HFF-Myc (cell line): Measurements from ENCODE around the gene MEF2D.

Source experiments
- DNase-seq: peaks from one replicate; pipeline ENCODE4 v3.0.0-alpha.2; 2011; ENCODE audit warnings: low read depth; ENCODE audit errors: extremely low read depth
- H3K4me3 ChIP-seq: replicated peaks from 2 replicates; pipeline ENCODE4 v1.5.1; 2011; ENCODE audit warnings: low read depth, mild to moderate bottlenecking, control low read depth, low read length
- CTCF ChIP-seq: IDR thresholded peaks from 2 replicates; pipeline ENCODE4 v1.5.1; 2012; ENCODE audit warnings: mild to moderate bottlenecking, low read depth, low read length, control low read depth; ENCODE audit errors: missing control alignments

The MEF2D gene

GRCh38 chr1:156421062-156421938 is 79.3 kb downstream of the MEF2D start:
- no peak overlapping the region for H3K4me3 ChIP-seq

GRCh38 chr1:156420205-156421061 is 80.1 kb downstream of the MEF2D start:
- DNase-seq: no peak

More at GRCh38 chr1:156421062-156421938, 79.3 kb downstream of the MEF2D start:
- TF ChIP-seq CTCF: no peak
- peak; percentile 19 for DNase-seq

GRCh38 chr1:156419854-156420204 is 80.7 kb downstream of the MEF2D start:
- peak; percentile 37 for TF ChIP-seq CTCF
- no peak overlapping the region for H3K4me3 ChIP-seq
- DNase-seq: no peak

More at GRCh38 chr1:156420205-156421061, 80.1 kb downstream of the MEF2D start:
- no peak for TF ChIP-seq CTCF
- no peak overlapping the region for H3K4me3 ChIP-seq

GRCh38 chr1:156418416-156419070 is 82.0 kb downstream of the MEF2D start:
- no peak for DNase-seq
- no peak overlapping the region for H3K4me3 ChIP-seq
- TF ChIP-seq CTCF: no peak

- H3K4me3 ChIP-seq: no peak overlapping the region
- no peak for TF ChIP-seq CTCF
- no peak for DNase-seq
These were observed 83.1 kb downstream of the MEF2D start for GRCh38 chr1:156417401-156418020.

- DNase-seq: no peak
- no peak overlapping the region for H3K4me3 ChIP-seq
- no peak for TF ChIP-seq CTCF
These were observed 83.6 kb downstream of the MEF2D start for GRCh38 chr1:156416993-156417392.
